NB4 (cell line): ENCODE data around the gene RABEP1.

Experiments
- CTCF ChIP-seq: IDR thresholded peaks from one replicate; pipeline ENCODE4 v1.5.1; 2012; ENCODE audit warnings: low read depth, low read length
- MAX ChIP-seq: IDR thresholded peaks from 2 replicates; pipeline ENCODE4 v1.6.1; 2011; ENCODE audit warnings: low read depth, low read length
- MYC ChIP-seq: IDR thresholded peaks from 2 replicates; pipeline ENCODE4 v1.6.1; 2011; ENCODE audit warnings: low read depth, low read length
- POLR2A ChIP-seq: IDR thresholded peaks from 2 replicates; pipeline ENCODE4 v1.6.1; 2011; ENCODE audit warnings: mild to moderate bottlenecking; ENCODE audit not compliant: insufficient read length; ENCODE audit errors: extremely low read depth

- TF ChIP-seq CTCF (no peak), MYC (no peak), POLR2A (no peak), MAX (no peak)
Measured at GRCh38 chr17:5405400-5405799, 123.3 kb downstream of the RABEP1 start.
